ENCODE data around the gene POFUT1.

Gene POFUT1

DNA sequence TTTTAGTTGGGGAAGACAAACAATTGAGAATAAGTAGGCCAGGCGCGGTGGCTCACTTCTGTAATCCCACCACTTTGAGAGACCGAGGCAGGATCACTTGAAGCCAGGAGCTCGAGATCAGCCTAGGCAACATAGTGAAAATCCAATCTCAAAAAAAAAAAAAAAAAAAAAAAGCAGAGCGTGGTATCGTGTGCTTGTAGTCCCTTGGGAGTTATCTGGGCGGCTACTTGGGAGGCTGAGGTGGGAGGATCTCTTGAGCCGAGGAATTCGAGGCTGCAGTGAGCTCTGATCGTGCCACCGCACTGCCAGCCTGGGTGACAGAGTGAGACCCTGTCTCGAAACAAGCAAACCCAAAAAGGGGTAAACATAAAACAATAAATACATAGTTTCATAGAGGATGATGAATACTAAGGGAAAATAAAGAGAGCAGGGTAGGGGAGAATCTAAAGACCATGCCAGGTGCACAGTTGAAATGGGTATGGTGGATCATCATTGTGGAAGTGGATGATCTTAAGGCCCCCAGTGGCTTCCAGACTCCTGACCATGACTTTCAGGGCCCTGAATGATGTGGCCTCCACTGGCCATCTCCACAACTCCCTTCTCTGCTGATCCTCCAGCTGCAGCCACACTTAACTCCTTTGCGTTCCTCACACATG is 947 bp downstream of the POFUT1 start:
- no peak for DNase-seq

DNA sequence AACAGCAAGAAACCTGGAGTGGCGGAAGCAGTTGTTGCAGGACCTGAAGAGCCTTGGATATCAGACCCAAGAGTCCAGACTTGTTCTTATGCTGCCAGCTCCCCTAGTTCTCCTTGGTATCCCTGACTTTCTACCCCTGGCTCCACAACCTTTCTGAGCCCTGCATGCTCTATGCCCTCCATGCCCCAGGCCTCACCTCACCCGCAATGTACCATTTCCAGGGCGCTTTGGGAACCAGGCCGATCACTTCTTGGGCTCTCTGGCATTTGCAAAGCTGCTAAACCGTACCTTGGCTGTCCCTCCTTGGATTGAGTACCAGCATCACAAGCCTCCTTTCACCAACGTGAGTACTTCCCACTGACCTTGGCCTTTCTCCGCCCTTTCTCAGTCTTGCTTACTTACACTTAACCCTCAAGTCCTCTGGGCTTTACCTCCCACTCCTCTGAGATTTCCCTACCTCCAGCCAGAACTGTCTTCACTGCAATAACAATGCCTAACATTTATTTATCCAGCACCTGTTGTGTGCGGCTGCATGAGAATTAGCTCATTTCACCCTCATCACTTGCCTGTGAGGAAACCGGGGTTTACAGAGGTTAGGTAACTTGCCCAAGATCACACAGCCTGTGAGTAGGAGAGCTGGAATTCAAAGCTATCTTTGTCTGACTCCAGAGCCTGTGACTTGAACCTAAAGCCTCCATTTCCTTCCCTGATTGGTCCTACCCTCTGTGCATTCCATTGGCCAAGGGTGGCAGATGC is 2.3 kb downstream of the POFUT1 start:
- DNase-seq: no peak

DNA sequence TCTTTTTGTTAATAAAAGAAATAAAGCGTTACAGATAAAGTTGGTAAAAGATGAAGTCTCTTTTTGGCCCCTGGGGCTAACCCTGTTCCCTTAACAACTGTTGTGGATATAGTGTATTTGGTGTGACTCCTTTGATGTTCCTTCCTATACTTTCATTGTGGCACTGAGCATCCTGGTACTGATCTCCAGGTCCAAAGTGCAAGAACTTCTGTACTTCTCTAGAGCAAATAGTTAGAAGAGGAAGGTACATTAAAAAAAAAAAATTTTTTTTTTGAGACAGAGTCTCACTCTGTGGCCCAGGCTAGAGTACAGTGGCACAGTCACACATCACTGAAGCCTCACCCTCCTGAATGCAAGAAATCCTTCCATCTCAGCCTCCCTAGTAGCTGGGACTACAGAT is 6.2 kb downstream of the POFUT1 start:
- no peak for DNase-seq

DNA sequence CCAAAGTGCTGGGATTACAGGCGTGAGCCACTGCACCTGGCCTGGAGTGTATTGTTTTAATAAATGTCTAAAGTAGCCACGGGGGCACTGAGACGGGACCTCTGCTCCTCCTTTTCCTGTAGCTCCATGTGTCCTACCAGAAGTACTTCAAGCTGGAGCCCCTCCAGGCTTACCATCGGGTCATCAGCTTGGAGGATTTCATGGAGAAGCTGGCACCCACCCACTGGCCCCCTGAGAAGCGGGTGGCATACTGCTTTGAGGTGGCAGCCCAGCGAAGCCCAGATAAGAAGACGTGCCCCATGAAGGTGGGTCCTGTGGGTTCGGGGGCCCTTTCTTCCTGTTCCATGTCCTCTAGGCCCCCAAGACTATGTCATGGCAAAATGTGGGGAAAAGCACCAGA is 7.5 kb downstream of the POFUT1 start:
- no peak for DNase-seq

DNA sequence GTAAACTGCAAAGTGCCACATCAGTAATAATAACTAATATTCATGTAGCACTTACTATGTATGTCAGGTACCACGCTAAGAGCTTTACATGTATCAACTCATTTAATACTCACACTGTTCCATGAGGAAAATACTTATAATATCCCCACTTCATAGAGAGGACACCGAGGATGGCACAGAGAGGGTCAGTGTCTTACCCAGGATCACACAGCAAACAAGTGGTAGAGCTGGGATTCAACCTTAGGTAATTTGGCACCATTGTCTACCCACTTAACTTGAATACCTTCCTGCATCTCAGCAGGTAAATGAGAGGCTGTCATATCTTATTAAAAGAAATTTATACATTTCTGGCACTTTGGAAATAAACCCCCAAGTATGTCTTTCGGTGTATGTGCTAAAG is 8.0 kb downstream of the POFUT1 start:
- no peak for DNase-seq

DNA sequence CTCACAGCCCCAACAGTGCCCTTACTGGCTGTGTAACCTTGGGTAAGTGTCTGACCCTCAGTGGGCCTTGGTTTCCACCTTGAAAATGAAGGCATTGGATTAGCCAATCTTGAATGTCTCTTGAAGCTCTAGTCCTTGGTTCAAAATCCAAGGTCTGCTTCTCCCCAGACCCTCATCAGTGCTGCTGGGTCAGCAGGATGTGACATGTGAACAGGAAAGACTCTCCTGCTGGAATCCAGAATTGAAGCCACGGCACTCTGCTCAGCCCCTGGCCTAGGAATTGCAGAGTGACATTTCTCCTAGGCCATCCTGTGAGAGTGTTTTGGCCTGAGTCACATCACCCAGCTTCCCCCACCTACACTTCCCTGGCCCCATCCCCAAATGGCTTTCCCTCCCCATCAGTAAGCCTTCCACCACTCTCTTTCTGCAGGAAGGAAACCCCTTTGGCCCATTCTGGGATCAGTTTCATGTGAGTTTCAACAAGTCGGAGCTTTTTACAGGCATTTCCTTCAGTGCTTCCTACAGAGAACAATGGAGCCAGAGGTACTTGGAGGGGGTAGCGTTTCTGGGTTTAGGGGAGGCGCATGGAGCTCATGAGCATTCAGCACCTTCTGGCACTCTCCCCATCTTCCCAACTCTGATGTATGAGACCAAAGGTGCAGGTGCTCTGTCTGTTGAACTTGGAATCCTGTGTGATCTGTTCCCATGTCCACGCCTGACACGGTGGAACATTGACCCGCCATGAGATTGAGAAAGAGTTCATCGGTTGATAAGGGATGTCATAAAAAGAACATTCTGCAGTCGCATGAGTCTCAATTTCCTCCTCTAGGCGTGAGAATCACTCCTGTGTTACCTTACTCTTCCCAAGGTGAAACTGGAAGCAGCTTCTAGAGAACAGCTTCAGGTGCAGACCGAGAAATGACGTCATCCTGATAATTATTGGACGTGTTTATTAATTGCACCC is 8.8 kb downstream of the POFUT1 start:
- DNase-seq: no peak

DNA sequence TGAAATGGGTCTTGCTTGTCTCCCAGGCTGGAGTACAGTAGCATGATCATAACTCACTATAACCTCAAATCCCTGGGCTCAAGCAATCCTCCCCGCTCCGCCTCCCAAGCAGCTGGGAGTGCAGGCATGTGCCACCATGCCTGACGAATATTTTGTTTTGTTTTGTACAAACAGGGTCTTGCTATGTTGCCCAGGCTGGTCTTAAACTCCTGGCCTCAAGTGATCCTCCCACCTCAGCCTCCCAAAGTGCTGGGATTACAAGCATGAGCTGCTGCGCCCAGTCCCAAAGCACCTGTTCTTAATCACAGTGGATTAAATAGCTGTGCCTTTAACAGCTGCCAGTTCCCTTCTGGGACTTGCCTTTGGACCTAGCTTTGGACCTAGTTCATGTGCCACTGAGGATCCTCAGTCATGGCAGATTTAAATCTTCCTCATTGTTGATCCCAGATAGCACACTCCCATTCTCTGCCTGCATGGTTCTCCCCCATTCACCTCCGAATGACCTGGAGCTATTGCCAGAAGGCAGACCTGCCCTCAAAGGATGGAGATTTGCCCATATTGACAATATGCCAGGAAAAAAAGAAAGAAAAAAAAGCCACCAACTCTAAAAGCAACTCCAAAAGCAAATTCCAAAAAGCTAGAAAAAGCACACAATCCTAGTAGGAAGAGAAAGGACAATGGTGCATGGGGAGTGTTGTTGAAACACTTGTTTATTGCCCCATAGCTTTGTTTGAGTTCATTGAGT is 10.6 kb downstream of the POFUT1 start:
- DNase-seq: no peak

DNA sequence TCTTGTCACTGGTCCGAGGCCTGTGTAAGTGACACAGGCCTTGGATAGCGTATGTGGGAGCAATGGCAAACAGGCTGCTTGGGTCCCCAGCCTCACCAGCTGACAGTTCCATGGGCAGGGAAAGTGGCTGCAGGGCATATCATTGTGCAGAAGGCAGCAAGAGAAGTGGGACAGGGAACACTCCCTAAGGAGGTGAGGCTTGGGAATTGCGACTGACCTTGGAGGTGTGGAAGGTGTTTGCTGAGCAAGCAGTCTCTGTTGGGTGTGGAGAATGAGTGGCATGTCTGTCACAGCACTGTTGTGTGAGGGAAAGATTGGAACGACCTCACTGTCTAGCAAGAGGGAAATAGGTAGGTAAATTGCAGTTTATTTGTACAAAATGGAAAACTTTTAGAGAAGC is 16.8 kb downstream of the POFUT1 start:
- no peak for DNase-seq

DNA sequence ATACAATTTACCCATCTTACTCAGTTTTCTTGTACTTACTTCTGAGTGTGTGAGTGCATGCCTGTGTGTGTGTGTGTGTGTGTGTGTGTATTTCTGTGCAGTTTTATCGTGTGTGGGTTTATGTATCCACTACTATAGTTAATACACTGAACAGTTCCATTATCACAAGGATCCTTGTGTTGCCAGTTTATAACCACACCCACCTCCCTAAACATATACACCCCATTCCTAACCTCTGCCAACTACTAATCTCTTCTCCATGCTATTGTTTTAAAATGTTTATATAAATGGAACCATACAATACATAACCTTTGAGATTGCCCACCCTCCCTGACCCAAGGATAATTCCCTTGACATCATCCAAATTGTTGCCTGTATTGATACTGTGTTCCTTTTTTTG is 18.7 kb downstream of the POFUT1 start:
- no peak for DNase-seq

DNA sequence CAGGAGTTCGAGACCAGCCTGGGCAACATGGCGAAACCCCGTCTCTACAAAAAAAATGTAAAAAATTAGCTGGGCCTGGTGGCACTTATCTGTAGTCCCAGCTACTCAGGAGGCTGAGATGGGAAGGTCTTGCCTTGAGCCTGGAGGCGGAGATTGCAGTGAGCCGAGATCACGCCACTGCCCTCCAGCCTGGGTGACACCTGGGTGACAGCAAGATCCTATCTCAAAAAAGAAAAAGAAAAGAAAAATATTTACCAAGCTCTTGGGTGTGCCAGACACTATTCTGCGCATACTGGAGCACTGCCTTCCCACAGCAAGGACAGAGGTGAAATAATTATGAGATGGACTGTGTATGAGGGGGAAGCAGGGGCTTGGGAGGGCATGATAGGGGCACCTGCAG is 19.6 kb downstream of the POFUT1 start:
- DNase-seq: no peak

DNA sequence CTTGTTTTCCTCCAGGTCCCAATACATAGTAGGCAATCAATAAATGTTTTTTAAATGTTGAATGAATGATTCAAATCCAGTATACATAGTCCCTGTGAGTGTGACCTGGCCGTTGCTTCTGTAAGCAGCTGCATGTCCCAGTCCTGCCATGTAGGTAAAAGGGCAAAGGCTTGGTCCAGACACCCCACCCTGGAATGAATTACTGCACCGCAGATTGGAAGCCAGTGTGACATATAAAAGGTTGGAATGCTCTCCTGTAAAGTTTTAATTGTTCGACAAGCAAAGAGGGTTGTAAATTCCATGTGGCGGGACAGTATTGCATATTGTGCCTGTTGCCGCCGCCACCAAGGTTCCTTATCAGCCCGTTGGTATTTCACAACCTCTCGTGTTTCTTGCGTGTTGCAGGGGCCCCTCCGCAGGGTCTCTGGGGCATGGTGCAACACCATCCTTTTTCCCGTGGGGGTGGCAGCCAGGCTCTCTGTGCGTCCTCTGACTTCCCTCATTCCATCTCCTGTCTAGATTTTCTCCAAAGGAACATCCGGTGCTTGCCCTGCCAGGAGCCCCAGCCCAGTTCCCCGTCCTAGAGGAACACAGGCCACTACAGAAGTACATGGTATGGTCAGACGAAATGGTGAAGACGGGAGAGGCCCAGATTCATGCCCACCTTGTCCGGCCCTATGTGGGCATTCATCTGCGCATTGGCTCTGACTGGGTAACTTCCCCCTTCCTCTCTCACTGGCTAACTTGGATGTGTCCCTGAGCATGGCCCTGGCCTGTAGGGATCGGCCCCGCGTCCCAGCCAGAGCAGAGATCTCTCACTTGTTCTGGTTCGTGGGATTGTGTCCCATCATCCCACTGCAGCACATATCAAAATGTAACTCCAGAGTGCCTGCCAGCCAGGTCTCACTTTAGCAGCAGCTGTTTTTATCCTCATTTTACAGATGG is 20.3 kb downstream of the POFUT1 start:
- DNase-seq: no peak

DNA sequence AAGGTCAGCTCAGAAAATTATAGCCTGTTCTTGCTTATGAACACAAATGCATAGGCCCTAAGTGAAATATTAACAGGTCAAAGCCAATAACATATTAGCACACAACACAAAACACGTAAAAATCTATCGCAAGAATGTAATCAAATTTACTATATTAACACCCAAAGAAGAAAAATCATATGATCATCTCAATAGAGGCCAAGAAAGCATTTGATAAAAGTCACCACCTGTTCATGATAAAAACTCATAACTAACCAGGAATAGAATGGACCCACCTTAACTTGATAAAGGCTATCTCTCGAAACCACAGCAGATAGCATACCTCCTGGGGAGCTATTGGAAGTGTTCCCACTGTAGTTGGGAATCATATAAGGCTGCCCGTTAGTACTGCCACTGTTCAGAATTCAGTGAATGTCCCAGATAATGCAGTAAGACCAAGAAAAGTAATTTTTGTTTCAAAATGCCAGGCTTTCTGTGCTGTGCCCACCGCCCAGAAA is 21.6 kb downstream of the POFUT1 start:
- no peak for DNase-seq

DNA sequence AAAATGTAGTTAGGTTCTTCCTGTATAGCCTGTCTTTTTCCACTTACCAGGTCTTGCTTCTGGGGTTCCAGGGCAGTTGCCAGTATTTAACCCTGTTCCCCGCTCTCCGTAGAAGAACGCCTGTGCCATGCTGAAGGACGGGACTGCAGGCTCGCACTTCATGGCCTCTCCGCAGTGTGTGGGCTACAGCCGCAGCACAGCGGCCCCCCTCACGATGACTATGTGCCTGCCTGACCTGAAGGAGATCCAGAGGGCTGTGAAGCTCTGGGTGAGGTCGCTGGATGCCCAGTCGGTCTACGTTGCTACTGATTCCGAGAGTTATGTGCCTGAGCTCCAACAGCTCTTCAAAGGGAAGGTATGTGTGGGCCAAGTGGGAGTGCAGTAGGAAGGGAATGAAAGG is 23.0 kb downstream of the POFUT1 start:
- no peak for DNase-seq

DNA sequence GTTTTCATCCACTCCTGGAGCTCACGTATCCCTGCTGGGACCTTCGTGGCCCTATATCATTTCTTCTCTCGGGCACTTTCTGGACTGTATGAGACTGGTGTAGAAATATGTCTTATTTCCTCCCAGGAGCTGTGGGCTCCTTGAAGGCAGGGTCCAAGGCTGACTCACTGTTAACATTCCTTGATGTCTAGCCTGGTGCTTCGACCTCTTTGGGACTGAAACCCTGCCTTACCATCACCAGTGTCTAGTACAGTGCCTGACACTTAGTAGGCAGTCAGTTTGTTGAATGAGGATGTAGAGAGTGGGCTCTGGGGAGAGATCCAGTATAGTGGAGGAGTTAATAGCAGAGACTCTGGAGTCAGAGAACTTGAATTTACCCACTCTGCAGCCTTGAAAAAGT is 23.6 kb downstream of the POFUT1 start:
- DNase-seq: no peak

DNA sequence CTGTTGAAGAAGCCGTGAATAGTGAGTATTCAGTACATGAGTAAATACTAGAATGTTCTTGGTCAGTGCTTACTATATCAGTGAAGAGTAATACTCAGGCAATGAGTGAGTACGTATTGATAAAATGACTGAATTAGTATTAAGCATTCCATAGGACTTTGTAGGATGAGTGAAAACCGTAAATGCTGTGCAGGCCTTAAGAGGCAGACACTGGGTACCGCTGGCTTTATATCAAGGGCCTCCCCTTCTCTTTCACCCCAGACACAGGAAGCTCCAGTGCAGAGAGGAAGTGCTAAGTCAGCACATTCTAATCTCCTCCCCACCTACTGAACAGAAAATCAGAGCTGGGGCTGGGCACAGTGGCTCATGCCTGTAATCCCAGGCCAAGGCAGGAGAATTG is 24.2 kb downstream of the POFUT1 start:
- DNase-seq: peak; percentile 53 to 63

DNA sequence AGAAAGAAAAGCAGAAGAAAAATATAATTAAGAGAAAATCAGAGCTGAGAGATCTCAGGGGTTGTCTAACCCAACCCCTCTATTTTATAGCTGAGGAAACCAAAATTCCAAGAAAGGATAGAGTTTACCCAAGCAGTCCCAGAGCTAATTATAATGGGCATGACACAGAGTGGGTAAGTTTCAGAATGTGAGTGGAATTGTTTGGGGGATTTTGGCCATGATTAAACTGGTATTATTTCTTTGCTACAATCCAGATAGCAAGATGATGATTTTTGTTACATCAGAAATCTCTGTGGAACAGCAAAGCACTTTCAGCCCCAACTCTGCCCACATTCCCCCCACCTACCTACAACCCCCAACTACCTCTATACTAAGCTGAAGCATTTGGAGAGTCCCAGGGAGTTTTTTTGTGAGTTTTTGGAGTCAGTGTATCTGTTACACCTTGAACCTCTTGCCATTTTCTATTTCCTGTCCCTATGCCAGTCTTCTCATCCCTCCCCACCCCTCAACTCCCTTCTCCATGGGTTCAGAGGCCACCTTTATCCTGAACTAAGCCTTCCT is 24.7 kb downstream of the POFUT1 start:
- peak; percentile 33 to 43 for DNase-seq

DNA sequence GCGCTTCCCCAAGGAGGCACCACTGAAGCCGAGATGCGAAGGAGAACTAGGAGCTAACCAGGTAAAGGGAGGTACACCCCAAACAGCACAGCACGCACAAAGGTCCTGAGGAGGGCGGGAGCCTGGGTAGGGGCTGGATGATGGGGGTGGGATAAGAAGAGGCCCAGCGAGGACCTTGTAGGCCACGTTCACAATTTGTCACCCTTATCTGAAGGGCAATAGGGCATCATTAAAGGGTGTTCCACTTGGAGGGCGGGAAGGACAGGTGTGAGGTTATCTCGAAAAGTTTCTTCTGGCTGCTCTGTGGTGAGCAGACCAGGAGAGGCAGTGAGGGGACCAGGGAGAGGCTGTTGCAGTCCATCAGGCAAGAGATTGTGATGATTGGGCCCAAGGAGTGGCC is 25.6 kb downstream of the POFUT1 start:
- no peak for DNase-seq

DNA sequence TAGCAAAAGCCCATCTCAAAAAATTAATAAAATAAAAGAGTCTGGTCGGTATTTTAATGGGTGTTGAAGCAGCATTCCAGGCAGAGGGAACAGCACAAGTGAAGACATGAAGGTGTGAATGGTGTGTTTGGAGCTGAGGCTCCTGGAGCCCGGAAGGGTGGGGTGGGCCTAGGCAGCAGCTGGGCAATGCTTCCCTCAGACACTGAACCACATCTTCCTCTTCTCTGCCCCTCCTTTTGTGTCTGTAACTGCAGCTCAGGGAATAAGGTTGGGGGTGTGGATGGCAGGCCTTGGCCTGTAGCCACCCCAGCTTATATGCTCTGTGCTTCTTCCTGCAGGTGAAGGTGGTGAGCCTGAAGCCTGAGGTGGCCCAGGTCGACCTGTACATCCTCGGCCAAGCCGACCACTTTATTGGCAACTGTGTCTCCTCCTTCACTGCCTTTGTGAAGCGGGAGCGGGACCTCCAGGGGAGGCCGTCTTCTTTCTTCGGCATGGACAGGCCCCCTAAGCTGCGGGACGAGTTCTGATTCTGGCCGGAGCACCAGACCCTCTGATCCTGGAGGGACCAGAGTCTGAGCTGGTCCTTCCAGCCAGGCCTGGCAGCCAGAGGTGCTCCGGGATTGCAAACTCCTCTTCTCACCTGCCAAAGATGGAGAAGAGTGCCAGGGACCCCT is 26.6 kb downstream of the POFUT1 start:
- DNase-seq: no peak

DNA sequence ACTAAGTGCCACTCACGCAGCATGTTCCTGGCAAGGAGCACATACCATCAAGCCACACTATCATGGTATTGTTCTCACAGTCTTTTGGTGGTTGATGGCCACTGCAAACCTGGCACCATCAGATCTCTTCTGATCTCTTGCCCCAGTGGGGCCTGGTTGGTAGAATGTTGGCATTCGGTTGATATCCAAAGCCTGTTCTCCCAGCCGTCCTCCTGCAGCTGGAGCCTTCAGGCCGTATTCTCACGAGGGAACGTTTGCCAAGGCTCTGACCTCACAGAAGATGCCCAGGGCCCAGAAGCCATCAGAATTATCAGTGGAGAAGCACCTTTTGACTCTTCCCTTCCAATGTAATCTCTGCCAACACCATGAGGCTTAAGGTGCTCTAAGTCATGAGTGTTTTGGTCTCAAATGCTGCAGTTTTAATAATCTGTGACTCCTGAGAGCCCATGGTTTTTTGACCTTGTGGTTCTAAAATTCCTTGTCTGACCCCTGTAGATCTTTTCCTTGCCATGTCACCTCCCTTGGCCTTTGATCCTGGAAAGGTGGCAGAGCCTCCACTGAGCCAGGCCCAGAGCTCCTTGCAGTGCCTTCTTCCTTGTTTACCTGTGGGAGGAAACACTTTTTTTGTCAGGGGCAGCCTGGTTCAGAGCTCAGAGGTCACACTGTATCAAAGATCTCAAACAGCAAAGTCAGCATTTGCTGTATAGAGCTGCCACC is 27.8 kb downstream of the POFUT1 start:
- DNase-seq: no peak

DNA sequence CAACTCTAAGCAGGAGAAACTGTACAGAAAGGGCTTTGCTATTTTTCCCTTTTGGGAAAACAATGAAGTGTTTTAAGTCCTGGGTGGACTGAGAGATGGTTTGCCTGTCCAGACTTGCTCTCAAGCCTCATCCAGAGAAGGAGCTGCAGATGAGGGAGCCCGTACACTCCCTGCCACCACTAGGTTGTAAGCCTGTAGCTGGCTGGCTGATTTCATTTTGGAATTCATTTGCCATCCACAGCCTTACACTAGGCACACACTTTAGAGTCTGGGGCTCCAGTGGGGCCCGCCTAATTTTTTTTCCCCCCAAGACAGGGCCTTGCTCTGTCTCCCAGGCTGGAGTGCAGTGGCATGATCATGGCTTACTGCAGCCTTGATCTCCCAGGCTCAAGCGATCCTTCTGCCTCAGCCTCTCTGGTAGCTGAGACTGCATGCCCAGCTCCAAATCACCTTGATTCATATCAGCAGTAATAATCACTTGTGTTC is 28.4 kb downstream of the POFUT1 start:
- no peak for DNase-seq

Data from activated CD4-positive, alpha-beta T cell treated with anti-CD3 and anti-CD28 coated beads, Interleukin-2, amount 50 U/mL, for 48 hours (primary cell).